HCT116 (cell line): ENCODE measurements around the gene AMHR2. TPM values are rescaled to one million over a fixed set of nuclear protein-coding genes. Genes with fewer than 3 reads are reported as not detected.

Experiments
- ATAC-seq: fragments of 200-7000 bp; cut with Tn5 transposase; 2 replicates; pipeline ENCODE4 v1.9.1; 2020; ENCODE audit warnings: mild to moderate bottlenecking, moderate library complexity
- BruUV-seq: library from RNA; stranded (reverse); fragments of 400-500 nt; replicated peaks from 2 replicates; lab custom pipeline; 2021; lab: Mats Ljungman, UMichigan
- CTCF ChIA-PET: fragments of 300-600 bp; sonication (Branson Sonifier 250); formaldehyde crosslinking; loops from one replicate; lab custom pipeline; 2021; ENCODE audit warnings: antibody characterized with exemption; lab: Charles Lee
- POLR2A ChIA-PET: fragments of 300-600, 350-600 bp; sonication (Branson Sonifier 250); formaldehyde crosslinking; loops from one replicate; lab custom pipeline; 2021; ENCODE audit warnings: antibody characterized with exemption; lab: Charles Lee
- RAD21 ChIA-PET, 2 experiments: fragments of 300-600 bp; sonication (Branson Sonifier 250); formaldehyde crosslinking; loops; one replicate each; lab custom pipeline; 2023; ENCODE audit warnings: low total read pairs in 2 of 2; ENCODE audit not compliant: uncharacterized antibody in 2 of 2, unreplicated experiment in 2 of 2, low non-redundant PET in 1 of 2; lab: Charles Lee
- DNase-seq: peaks from one replicate; pipeline ENCODE4 v3.0.0-alpha.2; 2010; ENCODE audit warnings: low read depth, low spot score
- H2AFZ ChIP-seq: fragments of 200-600 bp; shearing (Covaris generic), sonication (generic); 2 replicates; pipeline ENCODE4 v1.6.1; 2017; ENCODE audit warnings: low read depth, mixed run types, mixed read lengths, antibody characterized with exemption, low read length; ENCODE audit not compliant: poor library complexity, severe bottlenecking
- H3K27ac ChIP-seq: 2 replicates; pipeline ENCODE4 v1.5.1; 2012; ENCODE audit warnings: low read depth, low read length
- H3K27me3 ChIP-seq: fragments of 200-600 bp; sonication (generic); 2 replicates; pipeline ENCODE4 v1.6.1; 2016; ENCODE audit warnings: mixed run types, low read length, mixed read lengths; ENCODE audit not compliant: insufficient read depth
- H3K36me3 ChIP-seq, 2 experiments: fragments of 200-500 bp in 1 of 2; fragments of 200-600 bp in 1 of 2; sonication (Bioruptor generic) in 1 of 2; sonication (generic) in 1 of 2; 2 replicates each; pipeline versions ENCODE4 v1.5.1 to v1.6.1; 2014 to 2016; ENCODE audit warnings: low read length in 2 of 2, inconsistent platforms in 1 of 2, mixed read lengths in 1 of 2, mixed run types in 1 of 2; ENCODE audit not compliant: insufficient read depth in 2 of 2, control insufficient read depth in 1 of 2
- H3K4me1 ChIP-seq, 2 experiments: fragments of 200-600 bp in 1 of 2; sonication (generic) in 1 of 2; 2 replicates each; pipeline versions ENCODE4 v1.5.1 to v1.6.1; 2012 to 2017; ENCODE audit warnings: low read length in 2 of 2, inconsistent platforms in 1 of 2, mild to moderate bottlenecking in 1 of 2, mixed read lengths in 1 of 2, mixed run types in 1 of 2, moderate library complexity in 1 of 2; ENCODE audit not compliant: insufficient read depth in 2 of 2, control insufficient read depth in 1 of 2
- H3K4me2 ChIP-seq: fragments of 200-600 bp; sonication (generic); 2 replicates; pipeline ENCODE4 v1.6.1; 2017; ENCODE audit warnings: mixed run types, low read length, mixed read lengths
- H3K4me3 ChIP-seq, 2 experiments: fragments of 200-600 bp in 1 of 2; sonication (generic) in 1 of 2; replicated peaks in 1 of 2; 2 replicates each; pipeline ENCODE4 v1.5.1; 2011 to 2016; ENCODE audit warnings: low read length in 2 of 2, control low read depth in 1 of 2, low read depth in 1 of 2, mild to moderate bottlenecking in 1 of 2, mixed read lengths in 1 of 2, mixed run types in 1 of 2
- H3K79me2 ChIP-seq: fragments of 200-600 bp; sonication (generic); 2 replicates; pipeline ENCODE4 v1.6.1; 2017; ENCODE audit warnings: mild to moderate bottlenecking, mixed run types, low read length, moderate library complexity, mixed read lengths; ENCODE audit not compliant: insufficient read depth
- H3K9ac ChIP-seq: fragments of 200-600 bp; sonication (generic); 2 replicates; pipeline ENCODE4 v1.6.1; 2016; ENCODE audit warnings: low read length, mixed read lengths
- H3K9me2 ChIP-seq: fragments of 200-600 bp; sonication (generic), shearing (Covaris generic); 2 replicates; pipeline ENCODE4 v1.6.1; 2017; ENCODE audit warnings: mixed run types, mild to moderate bottlenecking, moderate library complexity; ENCODE audit not compliant: insufficient read depth
- H3K9me3 ChIP-seq, 2 experiments: fragments of 200-500 bp in 1 of 2; fragments of 200-600 bp in 1 of 2; sonication (Bioruptor generic) in 1 of 2; sonication (generic) in 1 of 2; 2 replicates each; pipeline ENCODE4 v1.6.1; 2014 to 2017; ENCODE audit warnings: low read length in 2 of 2, mixed read lengths in 2 of 2, inconsistent platforms in 1 of 2, low read depth in 1 of 2, mild to moderate bottlenecking in 1 of 2, mixed run types in 1 of 2, moderate library complexity in 1 of 2; ENCODE audit not compliant: control insufficient read depth in 1 of 2, insufficient read depth in 1 of 2
- H4K20me1 ChIP-seq: fragments of 200-600 bp; sonication (generic), shearing (Covaris generic); 2 replicates; pipeline ENCODE4 v1.6.1; 2017; ENCODE audit warnings: mixed run types, mild to moderate bottlenecking, moderate library complexity; ENCODE audit not compliant: insufficient read depth
- CBX3 ChIP-seq: IDR thresholded peaks from 2 replicates; pipeline ENCODE4 v1.6.1; 2012; ENCODE audit warnings: low read depth
- CEBPB ChIP-seq: IDR thresholded peaks from 2 replicates; pipeline ENCODE4 v1.6.1; 2012; ENCODE audit warnings: low read depth
- EGR1 ChIP-seq: IDR thresholded peaks from 2 replicates; pipeline ENCODE4 v1.6.1; 2012; ENCODE audit warnings: low read depth
- ELF1 ChIP-seq: IDR thresholded peaks from 2 replicates; pipeline ENCODE4 v1.6.1; 2012; ENCODE audit warnings: low read depth, borderline replicate concordance
- EZH2 ChIP-seq: fragments of 200-600 bp; sonication (generic); IDR thresholded peaks from 2 replicates; pipeline ENCODE4 v1.6.1; 2017; ENCODE audit warnings: antibody characterized with exemption, mixed run types
- FOSL1 ChIP-seq: IDR thresholded peaks from 2 replicates; pipeline ENCODE4 v1.6.1; 2012; ENCODE audit warnings: low read depth
- JUND ChIP-seq: IDR thresholded peaks from 2 replicates; pipeline ENCODE4 v1.6.1; 2012
- POLR2A ChIP-seq: IDR thresholded peaks from 2 replicates; pipeline ENCODE4 v1.7.0; 2011; ENCODE audit warnings: borderline replicate concordance; ENCODE audit not compliant: insufficient read depth, insufficient read length; ENCODE audit errors: extremely low read depth
- POLR2AphosphoS5 ChIP-seq: IDR thresholded peaks from 2 replicates; pipeline ENCODE4 v1.6.1; 2011; ENCODE audit warnings: mild to moderate bottlenecking, low read depth, low read length, moderate library complexity
- RAD21 ChIP-seq: IDR thresholded peaks from 2 replicates; pipeline ENCODE4 v1.6.1; 2012; ENCODE audit warnings: low read depth, mild to moderate bottlenecking
- SRF ChIP-seq: IDR thresholded peaks from 2 replicates; pipeline ENCODE4 v1.6.1; 2012; ENCODE audit warnings: low read depth
- YY1 ChIP-seq: IDR thresholded peaks from 2 replicates; pipeline ENCODE4 v1.6.1; 2011; ENCODE audit warnings: low read length, low read depth, moderate library complexity, mild to moderate bottlenecking; ENCODE audit not compliant: insufficient replicate concordance; ENCODE audit errors: extremely low read depth
- intact Hi-C: fragments of 100-400 bp; cut with micrococcal nuclease; formaldehyde crosslinking; loops from 2 replicates; pipeline ENCODE4 v1.10.0; 2022
- total RNA-seq: library from RNA; stranded (reverse); gene quantifications from one replicate; pipeline ENCODE4 v1.2.1, GENCODE V29; 2021; ENCODE audit not compliant: unreplicated experiment

The AMHR2 gene
- total RNA-seq, 1 experiment from 2014 or later = not detected

DNA sequence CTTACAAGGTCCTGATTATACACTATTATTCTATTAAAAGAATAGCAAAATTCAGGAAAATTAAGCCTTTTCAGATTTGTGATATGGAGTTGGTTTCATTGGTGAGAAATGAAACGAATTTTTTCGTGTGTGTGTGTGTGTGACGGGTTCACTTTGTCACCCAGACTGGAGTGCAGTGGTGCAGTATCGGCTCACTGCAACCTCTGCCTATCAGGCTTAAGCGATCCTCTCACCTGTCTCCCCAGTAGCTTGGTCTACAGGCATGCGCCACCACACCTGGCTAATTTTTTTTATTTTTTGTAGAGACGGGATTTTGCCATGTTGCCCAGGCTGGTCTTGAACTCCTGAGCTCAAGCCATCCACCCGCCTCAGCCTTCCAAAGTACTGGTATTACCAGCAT lies 37.9 kb downstream of the AMHR2 start:
- POLR2A ChIA-PET = no interaction called here
- peaks cover 93 to 94% of the 10 kb centered on the region in 2 experiments for H3K36me3 ChIP-seq
- intact Hi-C loops = no loop called here

DNA sequence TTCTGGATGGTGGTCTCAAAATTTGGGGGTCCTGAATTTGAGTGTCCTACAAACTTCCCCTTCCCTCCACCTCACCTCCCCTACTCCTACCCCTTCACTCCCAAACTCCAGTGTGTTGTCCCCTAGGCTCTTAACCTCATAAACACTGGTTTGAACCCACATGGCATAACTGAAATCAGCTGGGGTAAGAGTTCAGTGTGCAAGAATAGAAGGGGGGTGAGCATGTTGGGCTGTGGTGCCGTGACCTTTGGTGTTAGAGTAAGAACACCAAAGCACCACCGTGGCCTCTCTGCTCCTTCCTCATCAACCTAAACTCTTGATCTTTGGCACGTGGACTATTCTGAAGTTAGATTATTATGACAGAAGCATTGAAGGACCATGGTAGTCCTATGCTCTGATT lies 39.3 kb downstream of the AMHR2 start:
- Histone ChIP-seq H4K20me1 (peaks cover 66% of the 10 kb centered on the region; the same call in 1 of the 2 replicates), H3K27ac (no peak overlapping the region), H3K27me3 (no peaks in the 10 kb centered on the region), H3K36me3 (peaks cover 94 to 95% of the 10 kb centered on the region in 2 experiments), H3K4me3 (no peak overlapping the region), H3K9me3 (no peaks in the 10 kb centered on the region), H3K79me2 (peaks cover 100% of the 10 kb centered on the region), H3K9ac (no peak overlapping the region), H2AFZ (no peak overlapping the region), H3K4me1 (no peaks in the 10 kb centered on the region), H3K9me2 (no peaks in the 10 kb centered on the region), H3K4me2 (no peak overlapping the region)
- POLR2A ChIA-PET = no interaction called here
- no peak for DNase-seq
- no peak for ATAC-seq
- TF ChIP-seq EGR1 = no peak
- TF ChIP-seq ELF1 = no peak
- TF ChIP-seq JUND = no peak
- no peak for TF ChIP-seq FOSL1
- no peak for TF ChIP-seq CBX3
- no peak for TF ChIP-seq POLR2AphosphoS5
- no peak for TF ChIP-seq SRF
- no peak for TF ChIP-seq POLR2A
- TF ChIP-seq RAD21 = no peak
- CTCF ChIA-PET = no interaction called here
- BruUV-seq = no TSS peak
- intact Hi-C loops = no loop called here
- RAD21 ChIA-PET = no interaction called here

More for the DNA sequence above, 37.9 kb downstream of the AMHR2 start:
- no peak for ATAC-seq
- Histone ChIP-seq H3K27me3 (no peaks in the 10 kb centered on the region), H3K79me2 (peaks cover 100% of the 10 kb centered on the region), H2AFZ (no peak overlapping the region), H4K20me1 (peaks cover 67% of the 10 kb centered on the region; the same call in 1 of the 2 replicates), H3K4me2 (no peak overlapping the region), H3K9me3 (no peaks in the 10 kb centered on the region), H3K9ac (no peak overlapping the region), H3K4me1 (no peaks in the 10 kb centered on the region), H3K9me2 (no peaks in the 10 kb centered on the region), H3K27ac (no peak overlapping the region), H3K4me3 (no peak overlapping the region)
- ChIA-PET RAD21 (no interaction called here), CTCF (no interaction called here)
- no peak for DNase-seq
- no TSS peak for BruUV-seq
- TF ChIP-seq EZH2 (no peak), CEBPB (no peak), YY1 (no peak)
